IMR-90 (cell line): ENCODE data around the gene PGLYRP3. TPM values are rescaled to one million over a fixed set of nuclear protein-coding genes. Genes with fewer than 3 reads are reported as not detected.

Experiments
- ATAC-seq: fragments of 200-7000 bp; cut with Tn5 transposase; 2 replicates; pipeline ENCODE4 v1.9.1; 2020; ENCODE audit warnings: low read depth, mild to moderate bottlenecking, moderate library complexity
- BruUV-seq: library from RNA; stranded (reverse); fragments of 400-500 nt; replicated peaks from 2 replicates; lab custom pipeline; 2021; lab: Mats Ljungman, UMichigan
- CTCF ChIA-PET: fragments of 300-600 bp; formaldehyde crosslinking; extraction: SDS; loops from one replicate; lab custom pipeline; 2021; ENCODE audit warnings: antibody characterized with exemption; lab: Yijun Ruan, JAX
- POLR2A ChIA-PET: fragments of 300-600 bp; sonication (Branson Sonifier 250); formaldehyde crosslinking; loops from one replicate; lab custom pipeline; 2022; ENCODE audit warnings: antibody characterized with exemption; ENCODE audit not compliant: unreplicated experiment; lab: Charles Lee
- DNase-seq: peaks from one replicate; pipeline ENCODE4 v3.0.0; 2013
- H2AFZ ChIP-seq: replicated peaks from 2 replicates; pipeline ENCODE3; 2013; ENCODE audit warnings: low read length, mild to moderate bottlenecking; ENCODE audit not compliant: poor library complexity
- H2AK5ac ChIP-seq: 2 replicates; pipeline ENCODE4 v1.6.1; 2013; ENCODE audit warnings: low read depth, low read length, inconsistent platforms
- H2AK9ac ChIP-seq: replicated peaks from 2 replicates; pipeline ENCODE3; 2013; ENCODE audit warnings: mild to moderate bottlenecking, low read depth, low read length, moderate library complexity; ENCODE audit not compliant: poor library complexity
- H2BK120ac ChIP-seq: 2 replicates; pipeline ENCODE4 v1.6.1; 2013; ENCODE audit warnings: low read depth, low read length, inconsistent platforms
- H2BK15ac ChIP-seq: 3 replicates; pipeline ENCODE4 v1.6.1; 2013; ENCODE audit warnings: low read depth, low read length, inconsistent platforms
- H2BK20ac ChIP-seq: 2 replicates; pipeline ENCODE4 v1.6.1; 2013; ENCODE audit warnings: low read depth, mild to moderate bottlenecking, inconsistent platforms, low read length, moderate library complexity
- H2BK5ac ChIP-seq: 2 replicates; pipeline ENCODE4 v1.6.1; 2013; ENCODE audit warnings: mild to moderate bottlenecking, low read depth, low read length, inconsistent platforms; ENCODE audit not compliant: poor library complexity, severe bottlenecking
- H3K14ac ChIP-seq: replicated peaks from 2 replicates; pipeline ENCODE4 v1.6.1; 2013; ENCODE audit warnings: low read depth, low read length, inconsistent platforms
- H3K18ac ChIP-seq: 2 replicates; pipeline ENCODE4 v1.6.1; 2013; ENCODE audit warnings: low read depth, low read length, control low read depth
- H3K23ac ChIP-seq: 2 replicates; pipeline ENCODE4 v1.6.1; 2013; ENCODE audit warnings: low read depth, low read length, inconsistent platforms
- H3K27ac ChIP-seq: 2 replicates; pipeline ENCODE4 v1.5.1; 2013; ENCODE audit warnings: mild to moderate bottlenecking, control low read depth, low read length; ENCODE audit not compliant: insufficient read depth
- H3K27me3 ChIP-seq: 2 replicates; pipeline ENCODE4 v1.6.1; 2013; ENCODE audit warnings: low read length; ENCODE audit not compliant: control insufficient read depth, insufficient read depth
- H3K36me3 ChIP-seq: 2 replicates; pipeline ENCODE4 v1.6.1; 2013; ENCODE audit warnings: low read length, mixed read lengths; ENCODE audit not compliant: control insufficient read depth, insufficient read depth
- H3K4ac ChIP-seq: 2 replicates; pipeline ENCODE4 v1.6.1; 2013; ENCODE audit warnings: low read depth, low read length, inconsistent platforms
- H3K4me1 ChIP-seq: 2 replicates; pipeline ENCODE4 v1.6.1; 2013; ENCODE audit warnings: low read length, mixed read lengths; ENCODE audit not compliant: control insufficient read depth, insufficient read depth
- H3K4me2 ChIP-seq: 2 replicates; pipeline ENCODE4 v1.6.1; 2013; ENCODE audit warnings: low read depth, mild to moderate bottlenecking, control low read depth, low read length, moderate library complexity
- H3K4me3 ChIP-seq: 2 replicates; pipeline ENCODE4 v1.5.1; 2013; ENCODE audit warnings: low read depth, mild to moderate bottlenecking, control low read depth, low read length, moderate library complexity; ENCODE audit not compliant: insufficient read depth
- H3K56ac ChIP-seq: 2 replicates; pipeline ENCODE4 v1.6.1; 2013; ENCODE audit warnings: low read length, inconsistent platforms; ENCODE audit not compliant: insufficient read depth; ENCODE audit errors: extremely low read depth
- H3K79me1 ChIP-seq, 2 experiments: 2 replicates each; pipeline ENCODE4 v1.6.1; 2013; ENCODE audit warnings: low read length in 2 of 2, inconsistent platforms in 1 of 2, low read depth in 1 of 2
- H3K9ac ChIP-seq: 2 replicates; pipeline ENCODE4 v1.6.1; 2013; ENCODE audit warnings: low read depth, low read length, control low read depth
- H3K9me1 ChIP-seq: 2 replicates; pipeline ENCODE4 v1.6.1; 2013; ENCODE audit warnings: low read length, inconsistent platforms; ENCODE audit not compliant: insufficient read depth
- H3K9me3 ChIP-seq: 2 replicates; pipeline ENCODE4 v1.6.1; 2013; ENCODE audit warnings: low read length; ENCODE audit not compliant: control insufficient read depth, insufficient read depth
- H4K20me1 ChIP-seq: 2 replicates; pipeline ENCODE4 v1.6.1; 2013; ENCODE audit warnings: low read length, inconsistent platforms; ENCODE audit not compliant: insufficient read depth
- H4K5ac ChIP-seq: 2 replicates; pipeline ENCODE4 v1.6.1; 2013; ENCODE audit warnings: mild to moderate bottlenecking, low read depth, low read length, control low read depth
- H4K8ac ChIP-seq, 2 experiments: 2 replicates each; pipeline ENCODE4 v1.6.1; 2013; ENCODE audit warnings: low read depth in 2 of 2, low read length in 2 of 2, control low read depth in 1 of 2, inconsistent platforms in 1 of 2
- H4K91ac ChIP-seq: 2 replicates; pipeline ENCODE4 v1.6.1; 2013; ENCODE audit warnings: low read depth, low read length, inconsistent platforms; ENCODE audit not compliant: insufficient read depth
- CEBPB ChIP-seq: IDR thresholded peaks from 2 replicates; pipeline ENCODE4 v1.6.1; 2012; ENCODE audit warnings: low read depth, low read length, improper control_type of control experiment
- CTCF ChIP-seq: conservative IDR thresholded peaks from 2 replicates; pipeline ENCODE4 v1.5.1; 2012; ENCODE audit warnings: mild to moderate bottlenecking, low read depth, low read length, improper control_type of control experiment
- RAD21 ChIP-seq: IDR thresholded peaks from 2 replicates; pipeline ENCODE4 v1.6.1; 2012; ENCODE audit warnings: low read length, improper control_type of control experiment
- SMC3 ChIP-seq: fragments of 150-350 bp; IDR thresholded peaks from 2 replicates; pipeline ENCODE4 v1.6.1; 2016; ENCODE audit warnings: low read depth, mild to moderate bottlenecking, antibody characterized with exemption, low read length, moderate library complexity
- WGBS, 2 experiments: methylation state at CpG; one replicate each; pipeline versions ENCODE4 v1.1.5 to v1.1.7; 2013; ENCODE audit warnings: missing lambda C conversion rate in 2 of 2; ENCODE audit not compliant: insufficient read length in 1 of 2; ENCODE audit errors: extremely low coverage in 2 of 2; 5-methylcytosine and 5-hydroxymethylcytosine counted together
- dilution Hi-C: fragments of 300-500 bp; cut with HindIII; formaldehyde crosslinking; loops from one replicate; pipeline ENCODE4 v1.14.3; 2018; ENCODE audit warnings: low sequenced_read_pairs; ENCODE audit not compliant: unreplicated experiment
- in situ Hi-C: fragments of 300-500 bp; cut with MboI; formaldehyde crosslinking; loops from 3 replicates; pipeline ENCODE4 v1.14.3; 2019; ENCODE audit warnings: low sequenced_read_pairs, inconsistent platforms, mixed read lengths
- intact Hi-C: fragments of 100-400 bp; cut with micrococcal nuclease; formaldehyde crosslinking; loops from 2 replicates; pipeline ENCODE4 v1.10.0; 2022
- polyA plus RNA-seq, 3 experiments: library from polyadenylated mRNA; depleted of rRNA; stranded (reverse); fragments of >200 nt; gene quantifications; 2 replicates each; pipeline ENCODE4 v1.2.3, GENCODE V29; 2012; ENCODE audit warnings: low replicate concordance in 1 of 3
- total RNA-seq: library from RNA; depleted of rRNA; stranded (reverse); fragments of >200 nt; gene quantifications from 2 replicates; pipeline ENCODE4 v1.2.3, GENCODE V29; 2012

Gene PGLYRP3
- total and polyA plus RNA-seq, 2 of the 4 experiments (the other 2 are of a cell fraction): not detected

GRCh38 chr1:153352523-153352922, 39.8 kb upstream of the PGLYRP3 start:
- Histone ChIP-seq H3K79me1 (no peaks in the 10 kb centered on the region), H4K8ac (no peak overlapping the region), H3K23ac (no peak overlapping the region), H3K9ac (no peak overlapping the region), H4K5ac (no peak overlapping the region), H3K27ac (no peak overlapping the region), H3K18ac (no peak overlapping the region), H3K4me2 (no peak overlapping the region), H2AFZ (no peak overlapping the region), H3K14ac (no peak overlapping the region), H3K27me3 (peaks cover 4% of the 10 kb centered on the region; the same call in 1 of the 2 replicates), H2BK15ac (no peak overlapping the region), H2BK120ac (no peak overlapping the region), H2AK5ac (no peak overlapping the region), H3K9me1 (no peaks in the 10 kb centered on the region), H2AK9ac (no peak overlapping the region), H3K4me3 (no peak overlapping the region), H3K56ac (no peak overlapping the region), H2BK20ac (no peak overlapping the region), H3K36me3 (no peaks in the 10 kb centered on the region), H3K4ac (no peak overlapping the region), H4K91ac (no peak overlapping the region), H3K9me3 (no peaks in the 10 kb centered on the region), H4K20me1 (no peaks in the 10 kb centered on the region), H3K4me1 (no peaks in the 10 kb centered on the region), H2BK5ac (no peak overlapping the region)
- intact Hi-C loops (loop anchor here (1.0 kb wide), 4 partner anchors 143 to 397 kb away; no protein-coding TSS in a partner anchor), in situ Hi-C loops (no loop called here), dilution Hi-C loops (no loop called here)
- BruUV-seq: no TSS peak
- ATAC-seq (peak; percentile 93), DNase-seq (peak; percentile 62)
- ChIA-PET POLR2A (no interaction called here), CTCF (interaction anchor here (0.6 to 3.8 kb wide), 11 partner anchors 9 to 433 kb away, joined by 3 to 41 read pairs (median 4); no protein-coding TSS in a partner anchor)
- WGBS, 2 experiments: 0% methylated on average over 1 of the region's 4 CpGs; no CpG with 5 or more reads in 1 of the 2 experiments
- TF ChIP-seq RAD21 (peak; percentile 91), CTCF (peak; percentile 92), CEBPB (no peak), SMC3 (peak; percentile 72)
